T-helper 2 cell treated with Interferon-gamma antibody and Interleukin-4, amounts not matched to agents 100 ng/mL and 5 ng/mL, for 36 hours (primary cell): ENCODE data around the gene KRTAP4-6. TPM values are rescaled to one million over a fixed set of nuclear protein-coding genes. Genes with fewer than 3 reads are reported as not detected.
"Not testable (repeated sequence)": the region's sequence is repeated elsewhere in the genome, so short reads cannot be mapped to it uniquely, and the experiment has no call there.

Experiments
- intact Hi-C: fragments of 100-400 bp; cut with micrococcal nuclease; formaldehyde crosslinking; loops from one replicate; pipeline ENCODE4 v1.15.1; 2023
- total RNA-seq: library from RNA; stranded (reverse); gene quantifications from 2 replicates; pipeline ENCODE4 v1.2.3, GENCODE V29; 2022

Gene KRTAP4-6
- total RNA-seq, 1 donor from 2014 or later, result not detected

GRCh38 chr17:41107941-41108450 is 32.3 kb downstream of the KRTAP4-6 start:
- intact Hi-C loops, result loop anchor here (1.0 kb wide), 1 partner anchor 21 kb away; no protein-coding TSS in a partner anchor

- intact Hi-C loops, result not testable (repeated sequence)
Observed at GRCh38 chr17:41105347-41105746, 35.0 kb downstream of the KRTAP4-6 start, which contains the start of gene KRTAP4-9. Gene KRTAP4-9, plus strand, starts transcription at chr17:41105389. Its CDS starts 0 bp downstream, at chr17:41105389.

GRCh38 chr17:41104386-41105038 is 35.8 kb downstream of the KRTAP4-6 start:
- intact Hi-C loops, result not testable (repeated sequence)

GRCh38 chr17:41103896-41104295 is 36.4 kb downstream of the KRTAP4-6 start:
- intact Hi-C loops, result no loop called here

GRCh38 chr17:41101586-41102259 is 38.6 kb downstream of the KRTAP4-6 start, which contains the start of gene KRTAP4-16:
Gene KRTAP4-16, minus strand, starts transcription at chr17:41102209. Its CDS starts 0 bp downstream, at chr17:41102209.
- intact Hi-C loops, result no loop called here

GRCh38 chr17:41099682-41100480 is 40.5 kb downstream of the KRTAP4-6 start:
- intact Hi-C loops, result not testable (repeated sequence)

GRCh38 chr17:41098481-41098880 is 41.9 kb downstream of the KRTAP4-6 start:
- intact Hi-C loops, result no loop called here

GRCh38 chr17:41098042-41098441 is 42.3 kb downstream of the KRTAP4-6 start, which contains the start of gene KRTAP4-8:
Gene KRTAP4-8, minus strand, starts transcription at chr17:41098142. Its CDS starts 58 bp downstream, at chr17:41098084.
- intact Hi-C loops, result no loop called here

GRCh38 chr17:41096055-41096454 is 44.3 kb downstream of the KRTAP4-6 start:
- intact Hi-C loops, result no loop called here

Other genes starting within 250 kb of the KRTAP4-6 start
- gene KRT23, start 202.9 kb downstream of the KRTAP4-6 start, total RNA-seq, result not detected in 2 replicates
- gene KRT39, start 173.6 kb downstream of the KRTAP4-6 start, total RNA-seq, result not detected in 2 replicates
- not detected in 2 replicates for gene KRT40, start 156.2 kb downstream of the KRTAP4-6 start, total RNA-seq
- gene KRTAP3-3, start 146.4 kb downstream of the KRTAP4-6 start, total RNA-seq, result not detected in 2 replicates
- gene KRTAP3-2, start 140.6 kb downstream of the KRTAP4-6 start, total RNA-seq, result not detected in 2 replicates
- not detected in 2 replicates for gene KRTAP3-1, start 131.4 kb downstream of the KRTAP4-6 start, total RNA-seq
- not detected in 2 replicates for gene KRTAP1-5, start 113.3 kb downstream of the KRTAP4-6 start, total RNA-seq
- gene KRTAP1-4, start 110.3 kb downstream of the KRTAP4-6 start, total RNA-seq, result not detected in 2 replicates
- gene KRTAP1-3, start 105.7 kb downstream of the KRTAP4-6 start, total RNA-seq, result not detected in 2 replicates
- not detected in 2 replicates for gene KRTAP1-1, start 99.1 kb downstream of the KRTAP4-6 start, total RNA-seq
- gene KRTAP2-1, start 93.2 kb downstream of the KRTAP4-6 start, total RNA-seq, result not detected in 2 replicates
- not detected in 2 replicates for gene KRTAP2-2, start 85.3 kb downstream of the KRTAP4-6 start, total RNA-seq
- not detected in 2 replicates for gene KRTAP2-3, start 80.4 kb downstream of the KRTAP4-6 start, total RNA-seq
- not detected in 2 replicates for gene KRTAP2-4, start 74.7 kb downstream of the KRTAP4-6 start, total RNA-seq
- gene KRTAP4-7, start 56.4 kb downstream of the KRTAP4-6 start, total RNA-seq, result not detected in 2 replicates
- gene KRTAP4-8, start 42.4 kb downstream of the KRTAP4-6 start, total RNA-seq, result not detected in 2 replicates
- gene KRTAP4-16, start 38.3 kb downstream of the KRTAP4-6 start, total RNA-seq, result not detected in 2 replicates
- not detected in 2 replicates for gene KRTAP4-9, start 35.2 kb downstream of the KRTAP4-6 start, total RNA-seq
- not detected in 2 replicates for gene KRTAP4-11, start 22.2 kb downstream of the KRTAP4-6 start, total RNA-seq
- not detected in 2 replicates for gene KRTAP4-12, start 16.4 kb downstream of the KRTAP4-6 start, total RNA-seq
- not detected in 2 replicates for gene KRTAP4-5, start 9.3 kb upstream of the KRTAP4-6 start, total RNA-seq
- not detected in 2 replicates for gene KRTAP4-4, start 20.2 kb upstream of the KRTAP4-6 start, total RNA-seq
- gene KRTAP4-3, start 27.7 kb upstream of the KRTAP4-6 start, total RNA-seq, result not detected in 2 replicates
- not detected in 2 replicates for gene KRTAP4-2, start 37.7 kb upstream of the KRTAP4-6 start, total RNA-seq
- gene KRTAP4-1, start 44.4 kb upstream of the KRTAP4-6 start, total RNA-seq, result not detected in 2 replicates
- not detected in 2 replicates for gene KRTAP9-1, start 49.3 kb upstream of the KRTAP4-6 start, total RNA-seq
- not detected in 2 replicates for gene KRTAP9-2, start 86.1 kb upstream of the KRTAP4-6 start, total RNA-seq
- gene KRTAP9-3, start 91.9 kb upstream of the KRTAP4-6 start, total RNA-seq, result not detected in 2 replicates
- not detected in 2 replicates for gene KRTAP9-8, start 97.5 kb upstream of the KRTAP4-6 start, total RNA-seq
- gene KRTAP9-4, start 109.1 kb upstream of the KRTAP4-6 start, total RNA-seq, result not detected in 2 replicates
- not detected in 2 replicates for gene KRTAP9-9, start 114.8 kb upstream of the KRTAP4-6 start, total RNA-seq
- not detected in 2 replicates for gene KRTAP9-6, start 124.8 kb upstream of the KRTAP4-6 start, total RNA-seq
- not detected in 2 replicates for gene KRTAP9-7, start 135.2 kb upstream of the KRTAP4-6 start, total RNA-seq
- not detected in 2 replicates for gene KRTAP29-1, start 162.3 kb upstream of the KRTAP4-6 start, total RNA-seq
- gene KRTAP16-1, start 168.8 kb upstream of the KRTAP4-6 start, total RNA-seq, result not detected in 2 replicates
- gene KRTAP17-1, start 175.2 kb upstream of the KRTAP4-6 start, total RNA-seq, result not detected in 2 replicates
- gene KRT33A, start 210.3 kb upstream of the KRTAP4-6 start, total RNA-seq, result not detected in 2 replicates
- not detected in 2 replicates for gene KRT33B, start 229.3 kb upstream of the KRTAP4-6 start, total RNA-seq
- not detected in 2 replicates for gene KRT34, start 241.8 kb upstream of the KRTAP4-6 start, total RNA-seq